Fibroblast of pulmonary artery (primary cell): ENCODE results near the gene PLA2G12B.

Source experiments
- DNase-seq: peaks from one replicate; pipeline ENCODE4 v3.0.0-alpha.2; 2010; ENCODE audit warnings: low read depth
- H3K4me3 ChIP-seq: replicated peaks from 2 replicates; pipeline ENCODE4 v1.5.1; 2011; ENCODE audit warnings: low read depth, mild to moderate bottlenecking, control low read depth, low read length, moderate library complexity
- CTCF ChIP-seq: IDR thresholded peaks from 2 replicates; pipeline ENCODE4 v1.5.1; 2011; ENCODE audit warnings: mild to moderate bottlenecking, control low read depth, low read length, inconsistent platforms; ENCODE audit errors: missing control alignments

The PLA2G12B gene

GRCh38 chr10:72981028-72981881, 26.6 kb upstream of the PLA2G12B start:
- H3K4me3 ChIP-seq: no peak overlapping the region
- TF ChIP-seq CTCF: no peak
- no peak for DNase-seq

- H3K4me3 ChIP-seq: no peak overlapping the region
- no peak for DNase-seq
- TF ChIP-seq CTCF: no peak
These were observed 25.7 kb upstream of the PLA2G12B start for GRCh38 chr10:72980348-72980747.

GRCh38 chr10:72979709-72980108, 25.1 kb upstream of the PLA2G12B start:
- TF ChIP-seq CTCF: no peak
- H3K4me3 ChIP-seq: no peak overlapping the region
- DNase-seq: no peak

GRCh38 chr10:72976886-72977285, 22.3 kb upstream of the PLA2G12B start:
- DNase-seq: no peak
- no peak for TF ChIP-seq CTCF
- H3K4me3 ChIP-seq: no peak overlapping the region

- TF ChIP-seq CTCF: no peak
- H3K4me3 ChIP-seq: no peak overlapping the region
- DNase-seq: no peak
These were observed 1.4 kb upstream of the PLA2G12B start for GRCh38 chr10:72956001-72956400.

- no peak for DNase-seq
- TF ChIP-seq CTCF: no peak
These were observed 393 bp downstream of the PLA2G12B start for GRCh38 chr10:72954230-72954595.

GRCh38 chr10:72953687-72954086, 919 bp downstream of the PLA2G12B start:
- no peak for TF ChIP-seq CTCF
- DNase-seq: no peak
- H3K4me3 ChIP-seq: no peak overlapping the region

More at GRCh38 chr10:72954230-72954595, 393 bp downstream of the PLA2G12B start:
- H3K4me3 ChIP-seq: no peak overlapping the region
